Stimulated activated memory B cell treated with anti-CD40 and anti-IgM and Interleukin-4, amounts not matched to agents 10 μg/mL and 1 μg/mL and 100 μg/mL, for 72 hours (primary cell): ENCODE results near the gene PRRT2.

Experiments
- ATAC-seq: fragments of 150-1000 bp; cut with Tn5 transposase; 2 replicates; pipeline ENCODE4 v1.10.0; 2021
- H3K27ac Mint-ChIP-seq: one replicate; pipeline ENCODE4 v1.8.0; 2022; ENCODE audit warnings: mild to moderate bottlenecking, mixed read lengths
- H3K27me3 Mint-ChIP-seq: one replicate; pipeline ENCODE4 v1.8.0; 2022; ENCODE audit warnings: mixed read lengths
- H3K36me3 Mint-ChIP-seq: one replicate; pipeline ENCODE4 v1.8.0; 2022; ENCODE audit warnings: mixed read lengths
- H3K4me1 Mint-ChIP-seq: one replicate; pipeline ENCODE4 v1.8.0; 2022; ENCODE audit warnings: mixed read lengths
- H3K4me3 Mint-ChIP-seq: one replicate; pipeline ENCODE4 v1.8.0; 2022; ENCODE audit warnings: mild to moderate bottlenecking, moderate library complexity, mixed read lengths
- H3K9me3 Mint-ChIP-seq: one replicate; pipeline ENCODE4 v1.8.0; 2022; ENCODE audit warnings: mixed read lengths

PRRT2 gene

GRCh38 chr16:29815032-29815721, 3.2 kb downstream of the PRRT2 start:
- H3K4me1 Mint-ChIP-seq, result peaks cover 79% of the 10 kb centered on the region

GRCh38 chr16:29815793-29816693, 4.0 kb downstream of the PRRT2 start, which contains the start of gene PAGR1:
PAGR1 (plus strand) TSS chr16:29816152; CDS start chr16:29816526, 374 bp downstream.
- peaks cover 75% of the 10 kb centered on the region for H3K4me1 Mint-ChIP-seq
- peak; percentile 87 for ATAC-seq

More at GRCh38 chr16:29815032-29815721, 3.2 kb downstream of the PRRT2 start:
- Mint-ChIP-seq H3K27me3 (no peaks in the 10 kb centered on the region), H3K9me3 (no peaks in the 10 kb centered on the region), H3K27ac (peak overlapping the region; percentile 94), H3K4me3 (peak overlapping the region; percentile 94), H3K36me3 (peaks cover 30% of the 10 kb centered on the region)
- no peak for ATAC-seq

GRCh38 chr16:29816694-29817441, 4.9 kb downstream of the PRRT2 start:
- Mint-ChIP-seq H3K4me3 (peak overlapping the region; percentile 94), H3K36me3 (peaks cover 20% of the 10 kb centered on the region), H3K27ac (peak overlapping the region; percentile 94), H3K27me3 (no peaks in the 10 kb centered on the region), H3K9me3 (no peaks in the 10 kb centered on the region), H3K4me1 (peaks cover 75% of the 10 kb centered on the region)
- ATAC-seq, result peak; percentile 18

More at GRCh38 chr16:29815793-29816693, 4.0 kb downstream of the PRRT2 start, which contains the start of gene PAGR1:
- Mint-ChIP-seq H3K27ac (peak within 1 kb of the TSS; percentile 94), H3K9me3 (no peaks in the 10 kb centered on the region), H3K4me3 (peak within 1 kb of the TSS; percentile 94), H3K36me3 (peaks cover 21% of the 10 kb centered on the region), H3K27me3 (no peaks in the 10 kb centered on the region)

GRCh38 chr16:29818082-29818481, 6.1 kb downstream of the PRRT2 start:
- ATAC-seq, result no peak
- no peaks in the 10 kb centered on the region for H3K27me3 Mint-ChIP-seq

GRCh38 chr16:29819506-29819905, 7.5 kb downstream of the PRRT2 start:
- H3K27me3 Mint-ChIP-seq, result no peaks in the 10 kb centered on the region
- peaks cover 72% of the 10 kb centered on the region for H3K4me1 Mint-ChIP-seq
- H3K27ac Mint-ChIP-seq, result no peak overlapping the region
- H3K36me3 Mint-ChIP-seq, result peaks cover 25% of the 10 kb centered on the region
- peak overlapping the region; percentile 94 for H3K4me3 Mint-ChIP-seq
- ATAC-seq, result no peak
- H3K9me3 Mint-ChIP-seq, result no peaks in the 10 kb centered on the region

More at GRCh38 chr16:29818082-29818481, 6.1 kb downstream of the PRRT2 start:
- H3K4me3 Mint-ChIP-seq, result peak overlapping the region; percentile 75
- no peaks in the 10 kb centered on the region for H3K9me3 Mint-ChIP-seq
- peaks cover 25% of the 10 kb centered on the region for H3K36me3 Mint-ChIP-seq
- H3K4me1 Mint-ChIP-seq, result peaks cover 79% of the 10 kb centered on the region
- H3K27ac Mint-ChIP-seq, result peak overlapping the region; percentile 59

- H3K36me3 Mint-ChIP-seq, result peaks cover 28% of the 10 kb centered on the region
- H3K9me3 Mint-ChIP-seq, result no peaks in the 10 kb centered on the region
- peak; percentile 49 for ATAC-seq
- no peaks in the 10 kb centered on the region for H3K27me3 Mint-ChIP-seq
- H3K27ac Mint-ChIP-seq, result peak within 1 kb of the TSS; percentile 84
- H3K4me3 Mint-ChIP-seq, result peak within 1 kb of the TSS; percentile 94
- H3K4me1 Mint-ChIP-seq, result peaks cover 70% of the 10 kb centered on the region
Observed at GRCh38 chr16:29820271-29820701, 8.3 kb downstream of the PRRT2 start, which contains the start of gene MVP. MVP (plus strand) TSS chr16:29820462; CDS start chr16:29830550, 10,088 bp downstream.

- Mint-ChIP-seq H3K9me3 (no peaks in the 10 kb centered on the region), H3K27me3 (no peaks in the 10 kb centered on the region), H3K4me3 (peak overlapping the region; percentile 94), H3K36me3 (peaks cover 33% of the 10 kb centered on the region), H3K4me1 (peaks cover 73% of the 10 kb centered on the region), H3K27ac (peak overlapping the region; percentile 84)
- ATAC-seq, result peak; percentile 82
Observed at GRCh38 chr16:29820730-29821642, 9.0 kb downstream of the PRRT2 start.

GRCh38 chr16:29821643-29822115, 9.7 kb downstream of the PRRT2 start:
- Mint-ChIP-seq H3K4me1 (peaks cover 72% of the 10 kb centered on the region), H3K36me3 (peaks cover 33% of the 10 kb centered on the region), H3K27ac (peak overlapping the region; percentile 84), H3K27me3 (no peaks in the 10 kb centered on the region), H3K9me3 (no peaks in the 10 kb centered on the region), H3K4me3 (peak overlapping the region; percentile 94)
- no peak for ATAC-seq

GRCh38 chr16:29824589-29825144, 12.7 kb downstream of the PRRT2 start:
- Mint-ChIP-seq H3K36me3 (peaks cover 19% of the 10 kb centered on the region), H3K4me3 (no peak overlapping the region), H3K9me3 (no peaks in the 10 kb centered on the region), H3K4me1 (peaks cover 52% of the 10 kb centered on the region), H3K27me3 (no peaks in the 10 kb centered on the region), H3K27ac (peak overlapping the region; percentile 54)
- no peak for ATAC-seq

- Mint-ChIP-seq H3K27me3 (no peaks in the 10 kb centered on the region), H3K4me1 (peaks cover 46% of the 10 kb centered on the region), H3K27ac (peak overlapping the region; percentile 54), H3K36me3 (peaks cover 26% of the 10 kb centered on the region), H3K4me3 (peak overlapping the region; percentile 36), H3K9me3 (no peaks in the 10 kb centered on the region)
- ATAC-seq, result no peak
Observed at GRCh38 chr16:29825145-29826044, 13.4 kb downstream of the PRRT2 start.

GRCh38 chr16:29826342-29826695, 14.3 kb downstream of the PRRT2 start:
- H3K27ac Mint-ChIP-seq, result no peak overlapping the region
- ATAC-seq, result no peak
- H3K27me3 Mint-ChIP-seq, result no peaks in the 10 kb centered on the region
- H3K36me3 Mint-ChIP-seq, result peaks cover 34% of the 10 kb centered on the region
- no peak overlapping the region for H3K4me3 Mint-ChIP-seq
- H3K4me1 Mint-ChIP-seq, result peaks cover 40% of the 10 kb centered on the region
- no peaks in the 10 kb centered on the region for H3K9me3 Mint-ChIP-seq

GRCh38 chr16:29830774-29831173, 18.8 kb downstream of the PRRT2 start:
- H3K4me1 Mint-ChIP-seq, result peaks cover 9% of the 10 kb centered on the region
- no peaks in the 10 kb centered on the region for H3K9me3 Mint-ChIP-seq
- ATAC-seq, result no peak
- H3K36me3 Mint-ChIP-seq, result peaks cover 56% of the 10 kb centered on the region
- H3K4me3 Mint-ChIP-seq, result no peak overlapping the region
- no peaks in the 10 kb centered on the region for H3K27me3 Mint-ChIP-seq
- no peak overlapping the region for H3K27ac Mint-ChIP-seq

GRCh38 chr16:29831490-29831889, 19.5 kb downstream of the PRRT2 start:
- peaks cover 8% of the 10 kb centered on the region for H3K4me1 Mint-ChIP-seq
- no peak overlapping the region for H3K4me3 Mint-ChIP-seq
- no peaks in the 10 kb centered on the region for H3K9me3 Mint-ChIP-seq
- no peaks in the 10 kb centered on the region for H3K27me3 Mint-ChIP-seq
- ATAC-seq, result no peak
- H3K27ac Mint-ChIP-seq, result no peak overlapping the region
- H3K36me3 Mint-ChIP-seq, result peaks cover 58% of the 10 kb centered on the region
